WTC11 (cell line): ENCODE measurements around the gene GOLGA6L22.
"Not testable (repeated sequence)": the region's sequence is repeated elsewhere in the genome, so short reads cannot be mapped to it uniquely, and the experiment has no call there.

ENCODE experiments used
- ZNF219 ChIP-seq: sonication (generic); formaldehyde crosslinking; IDR thresholded peaks from 2 replicates; pipeline ENCODE4 v1.8.0; 2023; ENCODE audit warnings: missing genetic modification reagents, mild to moderate bottlenecking, borderline replicate concordance
- TF ChIP-seq, protein P1 (sequence below): fragments of 200-600 bp; IDR thresholded peaks from 2 replicates; pipeline ENCODE4 v1.8.0; 2022; ENCODE audit warnings: antibody characterized with exemption

DNA sequence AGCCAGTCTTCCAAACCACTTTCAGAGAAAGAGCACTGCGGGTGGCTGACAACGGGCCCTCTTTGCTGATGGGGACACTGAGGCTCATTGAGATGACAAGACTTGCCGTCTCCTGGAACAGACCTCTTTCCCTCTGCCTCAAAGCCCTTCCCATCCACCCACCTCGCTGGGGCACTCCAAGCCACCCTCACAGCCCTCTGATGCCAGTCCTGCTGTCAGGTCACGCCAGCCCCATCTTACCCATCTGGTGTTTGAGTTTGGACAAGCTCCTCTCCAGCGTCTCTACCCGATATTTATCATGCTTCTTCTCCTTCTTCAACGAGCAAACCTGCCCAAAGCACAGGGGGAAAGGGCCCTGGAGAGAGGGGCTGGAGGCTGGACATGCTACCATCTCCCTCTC lies 27.0 kb upstream of the GOLGA6L22 start:
- TF ChIP-seq ZNF219 (CRISPR knock-in tag): not testable (repeated sequence)
- TF ChIP-seq, protein P1, sequence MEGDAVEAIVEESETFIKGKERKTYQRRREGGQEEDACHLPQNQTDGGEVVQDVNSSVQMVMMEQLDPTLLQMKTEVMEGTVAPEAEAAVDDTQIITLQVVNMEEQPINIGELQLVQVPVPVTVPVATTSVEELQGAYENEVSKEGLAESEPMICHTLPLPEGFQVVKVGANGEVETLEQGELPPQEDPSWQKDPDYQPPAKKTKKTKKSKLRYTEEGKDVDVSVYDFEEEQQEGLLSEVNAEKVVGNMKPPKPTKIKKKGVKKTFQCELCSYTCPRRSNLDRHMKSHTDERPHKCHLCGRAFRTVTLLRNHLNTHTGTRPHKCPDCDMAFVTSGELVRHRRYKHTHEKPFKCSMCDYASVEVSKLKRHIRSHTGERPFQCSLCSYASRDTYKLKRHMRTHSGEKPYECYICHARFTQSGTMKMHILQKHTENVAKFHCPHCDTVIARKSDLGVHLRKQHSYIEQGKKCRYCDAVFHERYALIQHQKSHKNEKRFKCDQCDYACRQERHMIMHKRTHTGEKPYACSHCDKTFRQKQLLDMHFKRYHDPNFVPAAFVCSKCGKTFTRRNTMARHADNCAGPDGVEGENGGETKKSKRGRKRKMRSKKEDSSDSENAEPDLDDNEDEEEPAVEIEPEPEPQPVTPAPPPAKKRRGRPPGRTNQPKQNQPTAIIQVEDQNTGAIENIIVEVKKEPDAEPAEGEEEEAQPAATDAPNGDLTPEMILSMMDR: not testable (repeated sequence)
